HG03520 (cell line): ENCODE data around the gene LIPG.
"Not testable (repeated sequence)": the region's sequence is repeated elsewhere in the genome, so short reads cannot be mapped to it uniquely, and the experiment has no call there.

Experiments
- ATAC-seq: cut with Tn5 transposase; IDR thresholded peaks from one replicate; pipeline ENCODE4 v1.9.1; 2021; ENCODE audit warnings: mild to moderate bottlenecking, moderate library complexity; ENCODE audit not compliant: unreplicated experiment

The LIPG gene

GRCh38 chr18:49561289-49562193 is at the start of gene LIPG:
Gene LIPG (plus strand): TSS chr18:49562057. CDS start chr18:49562309, 252 bp downstream.
- ATAC-seq = no peak

- not testable (repeated sequence) for ATAC-seq
Measured at GRCh38 chr18:49512876-49513275, 49.0 kb upstream of the LIPG start.

- ATAC-seq = no peak
Measured at GRCh38 chr18:49514577-49514976, 47.3 kb upstream of the LIPG start.

GRCh38 chr18:49515003-49515402 is 46.9 kb upstream of the LIPG start:
- not testable (repeated sequence) for ATAC-seq

- no peak for ATAC-seq
Measured at GRCh38 chr18:49515516-49515915, 46.3 kb upstream of the LIPG start.

- ATAC-seq = no peak
Measured at GRCh38 chr18:49517483-49517882, 44.4 kb upstream of the LIPG start.

- no peak for ATAC-seq
Measured at GRCh38 chr18:49519101-49519971, 42.5 kb upstream of the LIPG start.

- ATAC-seq = no peak
Measured at GRCh38 chr18:49520661-49521145, 41.2 kb upstream of the LIPG start.

- no peak for ATAC-seq
Measured at GRCh38 chr18:49521216-49521835, 40.5 kb upstream of the LIPG start.

- not testable (repeated sequence) for ATAC-seq
Measured at GRCh38 chr18:49523580-49524093, 38.2 kb upstream of the LIPG start.

- ATAC-seq = no peak
Measured at GRCh38 chr18:49524349-49524748, 37.5 kb upstream of the LIPG start.

GRCh38 chr18:49524951-49525350 is 36.9 kb upstream of the LIPG start:
- no peak for ATAC-seq

- ATAC-seq = no peak
Measured at GRCh38 chr18:49525981-49526380, 35.9 kb upstream of the LIPG start.

- ATAC-seq = no peak
Measured at GRCh38 chr18:49527631-49528327, 34.1 kb upstream of the LIPG start.

GRCh38 chr18:49529596-49529995 is 32.3 kb upstream of the LIPG start:
- ATAC-seq = no peak

- no peak for ATAC-seq
Measured at GRCh38 chr18:49531678-49532153, 30.1 kb upstream of the LIPG start.

GRCh38 chr18:49534846-49535601 is 26.8 kb upstream of the LIPG start:
- no peak for ATAC-seq

GRCh38 chr18:49537232-49537896 is 24.5 kb upstream of the LIPG start:
- ATAC-seq = no peak

GRCh38 chr18:49544362-49544761 is 17.5 kb upstream of the LIPG start:
- no peak for ATAC-seq
